ENCODE results near the gene LGR4.

GRCh38 chr11:27520226-27520625, 47.6 kb upstream of the LGR4 start:
- no peak for TF ChIP-seq GATA2 (IDR thresholded peaks at IDR 0.05; ENCODE audit: low read depth, low read length)
- no peak for TF ChIP-seq GATA3 (IDR thresholded peaks at IDR 0.05; ENCODE audit: low read depth, low read length)
